Activated naive CD4-positive, alpha-beta T cell treated with anti-CD3 and anti-CD28 coated beads, Interleukin-2, amount 50 U/mL, for 72 hours (primary cell): ENCODE data around the gene ZNF658. TPM values are rescaled to one million over a fixed set of nuclear protein-coding genes. Genes with fewer than 3 reads are reported as not detected.

ENCODE experiments used
- total RNA-seq, 2 donors: library from RNA; stranded (reverse); gene quantifications; one replicate each; pipeline ENCODE4 v1.2.3, GENCODE V29; 2022

Gene ZNF658
- total RNA-seq, 2 donors from 2014 or later = 1.2 to 1.7 TPM

Other genes starting within 250 kb of the ZNF658 start
- not detected for gene SPATA31A3, start 91.8 kb downstream of the ZNF658 start, total RNA-seq